Measurements from ENCODE around the gene MACROD2. TPM values are rescaled to one million over a fixed set of nuclear protein-coding genes. Genes with fewer than 3 reads are reported as not detected.

The MACROD2 gene
- polyA plus RNA-seq, 4 donors: 1.00 to 4.8 (median 1.4) TPM

DNA sequence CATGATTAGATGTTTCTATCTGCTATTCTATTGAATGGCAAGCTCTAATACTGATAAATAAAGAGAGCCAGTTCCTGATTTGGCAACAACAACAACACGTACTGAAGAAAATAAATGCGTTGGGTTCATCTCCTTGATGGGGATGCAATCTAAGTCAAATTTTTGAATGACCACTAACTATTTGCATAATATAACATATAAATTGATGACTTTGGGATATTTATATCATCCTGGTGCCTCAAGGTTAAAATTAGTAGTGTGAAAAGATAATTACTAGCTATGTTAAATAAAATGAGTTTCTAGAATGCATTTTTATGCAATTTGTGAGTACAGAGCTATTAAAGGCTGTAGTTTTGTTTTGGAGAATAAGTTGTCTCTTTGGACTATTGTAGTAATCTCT lies 1681.5 kb downstream of the MACROD2 start:
- no peaks in the 10 kb centered on the region for H3K27me3 ChIP-seq (ENCODE audit: control insufficient read depth in 3 of 3, insufficient read depth in 3 of 3, low read length in 3 of 3)
- H3K9me3 ChIP-seq (ENCODE audit: control insufficient read depth in 2 of 2, insufficient read depth in 1 of 2, low read depth in 1 of 2, low read length in 1 of 2): no peaks in the 10 kb centered on the region
- H3K27ac ChIP-seq (ENCODE audit: low read depth in 1 of 3, low read length in 2 of 3): no peak overlapping the region
- WGBS, 3 donors: 81 to 90% (median 85%) methylated on average over 2 of the region's 2 CpGs
- DNase-seq (no peak), FAIRE-seq (no peak)
- no peaks in the 10 kb centered on the region for H3K4me1 ChIP-seq (ENCODE audit: control insufficient read depth in 3 of 3, insufficient read depth in 2 of 3, low read depth in 1 of 3, low read length in 2 of 3)
- H3K4me3 ChIP-seq (ENCODE audit: low read depth in 1 of 3, low read length in 3 of 3): no peak overlapping the region
- no peaks in the 10 kb centered on the region for H3K36me3 ChIP-seq (ENCODE audit: control insufficient read depth in 3 of 3, insufficient read depth in 2 of 3, low read depth in 1 of 3, low read length in 3 of 3)

DNA sequence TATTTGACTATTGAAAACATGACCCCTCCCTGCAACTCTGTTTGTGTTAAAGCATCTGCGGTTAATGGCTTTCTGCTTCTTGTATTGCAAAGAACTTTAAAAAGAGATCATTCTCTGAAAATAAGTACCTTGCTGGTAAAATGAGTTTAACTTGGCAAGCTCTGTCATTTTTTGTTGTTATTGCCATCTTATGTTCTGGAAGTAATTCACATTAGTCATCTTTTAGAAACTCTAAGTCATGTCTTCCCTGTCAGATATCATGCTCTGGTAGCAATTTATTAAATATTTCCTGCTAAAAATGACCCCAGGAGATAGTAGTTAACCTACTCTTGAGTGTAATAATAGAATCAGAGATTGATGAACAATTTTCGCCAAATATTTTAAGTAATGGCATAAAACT lies 1687.4 kb downstream of the MACROD2 start:
- no peaks in the 10 kb centered on the region for H3K4me1 ChIP-seq (ENCODE audit: control insufficient read depth in 3 of 3, insufficient read depth in 2 of 3, low read depth in 1 of 3, low read length in 2 of 3)
- no peak for DNase-seq
- H3K27ac ChIP-seq (ENCODE audit: low read depth in 1 of 3, low read length in 2 of 3): no peak overlapping the region
- H3K4me3 ChIP-seq (ENCODE audit: low read depth in 1 of 3, low read length in 3 of 3): no peak overlapping the region
- H3K9me3 ChIP-seq (ENCODE audit: control insufficient read depth in 2 of 2, insufficient read depth in 1 of 2, low read depth in 1 of 2, low read length in 1 of 2): peaks cover 0 to 1% of the 10 kb centered on the region in 2 donors
- no peaks in the 10 kb centered on the region for H3K27me3 ChIP-seq (ENCODE audit: control insufficient read depth in 3 of 3, insufficient read depth in 3 of 3, low read length in 3 of 3)
- WGBS, 3 donors: 82 to 92% (median 91%) methylated on average over 2 of the region's 2 CpGs
- H3K36me3 ChIP-seq (ENCODE audit: control insufficient read depth in 3 of 3, insufficient read depth in 2 of 3, low read depth in 1 of 3, low read length in 3 of 3): no peaks in the 10 kb centered on the region
- no peak for FAIRE-seq

DNA sequence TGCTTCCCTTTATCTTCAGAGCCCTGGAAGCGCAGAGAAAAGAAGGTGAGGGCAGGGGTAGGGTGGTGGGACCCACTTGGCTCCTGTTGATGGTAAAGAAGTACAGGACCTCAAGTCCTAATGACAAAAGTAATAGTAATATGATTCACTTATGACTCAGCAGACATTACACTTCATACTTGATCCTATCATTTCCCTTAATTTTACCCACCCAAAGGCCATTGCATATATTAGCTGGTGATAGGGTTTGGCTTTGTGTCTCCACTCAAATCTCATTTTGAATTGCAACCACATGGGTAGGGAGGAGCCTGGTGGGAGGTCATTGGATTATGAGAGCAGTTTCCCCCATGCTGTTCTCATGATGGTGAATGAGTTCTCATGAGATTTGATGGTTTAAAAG lies 1697.3 kb downstream of the MACROD2 start:
- H3K4me3 ChIP-seq (ENCODE audit: low read depth in 1 of 3, low read length in 3 of 3): no peak overlapping the region
- H3K9me3 ChIP-seq (ENCODE audit: control insufficient read depth in 2 of 2, insufficient read depth in 1 of 2, low read depth in 1 of 2, low read length in 1 of 2): no peaks in the 10 kb centered on the region
- no peaks in the 10 kb centered on the region for H3K36me3 ChIP-seq (ENCODE audit: control insufficient read depth in 3 of 3, insufficient read depth in 2 of 3, low read depth in 1 of 3, low read length in 3 of 3)
- no peaks in the 10 kb centered on the region for H3K4me1 ChIP-seq (ENCODE audit: control insufficient read depth in 3 of 3, insufficient read depth in 2 of 3, low read depth in 1 of 3, low read length in 2 of 3)
- DNase-seq: no peak
- WGBS, 3 donors: 64 to 100% (median 88%) methylated on average over 1 of the region's 1 CpG
- no peak for FAIRE-seq
- no peak overlapping the region for H3K27ac ChIP-seq (ENCODE audit: low read depth in 1 of 3, low read length in 2 of 3)
- no peaks in the 10 kb centered on the region for H3K27me3 ChIP-seq (ENCODE audit: control insufficient read depth in 3 of 3, insufficient read depth in 3 of 3, low read length in 3 of 3)

DNA sequence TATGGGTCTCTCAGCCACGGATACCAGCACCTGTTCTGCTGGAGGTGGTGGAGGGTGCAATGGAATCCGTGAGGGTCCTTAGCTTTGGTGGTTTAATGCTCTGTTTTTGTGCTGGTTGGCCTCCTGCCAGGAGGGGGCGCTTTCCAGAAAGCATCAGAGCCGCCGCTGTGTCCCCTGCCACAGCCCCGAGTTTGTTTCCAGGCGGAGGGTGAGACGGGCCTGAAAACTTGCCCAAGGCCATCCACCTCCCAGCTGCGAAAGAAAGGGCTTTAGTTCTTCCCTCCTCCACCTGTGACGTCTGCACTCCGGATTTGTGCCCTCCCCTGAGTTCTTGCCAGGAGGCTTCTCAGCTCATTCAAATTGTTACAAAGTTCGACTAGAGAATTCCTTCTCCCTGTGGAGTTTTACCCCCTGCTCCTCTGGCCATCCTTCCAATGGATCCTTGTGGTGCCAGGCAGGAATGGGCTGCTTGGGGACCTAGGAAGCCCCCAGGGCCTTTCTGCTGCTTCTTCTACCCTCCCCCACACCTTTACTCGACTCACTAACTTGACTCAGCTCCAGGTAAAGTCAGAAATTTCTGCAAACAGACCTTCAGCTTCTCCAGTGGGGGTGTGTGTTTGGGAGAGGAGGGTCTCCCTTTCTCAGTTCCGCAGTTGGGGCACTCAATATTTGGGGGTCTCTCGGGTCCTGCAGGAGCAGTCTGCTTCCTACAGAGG lies 1704.3 kb downstream of the MACROD2 start:
- WGBS, 3 donors: 82 to 88% (median 86%) methylated on average over 15 of the region's 15 CpGs
- FAIRE-seq: no peak

DNA sequence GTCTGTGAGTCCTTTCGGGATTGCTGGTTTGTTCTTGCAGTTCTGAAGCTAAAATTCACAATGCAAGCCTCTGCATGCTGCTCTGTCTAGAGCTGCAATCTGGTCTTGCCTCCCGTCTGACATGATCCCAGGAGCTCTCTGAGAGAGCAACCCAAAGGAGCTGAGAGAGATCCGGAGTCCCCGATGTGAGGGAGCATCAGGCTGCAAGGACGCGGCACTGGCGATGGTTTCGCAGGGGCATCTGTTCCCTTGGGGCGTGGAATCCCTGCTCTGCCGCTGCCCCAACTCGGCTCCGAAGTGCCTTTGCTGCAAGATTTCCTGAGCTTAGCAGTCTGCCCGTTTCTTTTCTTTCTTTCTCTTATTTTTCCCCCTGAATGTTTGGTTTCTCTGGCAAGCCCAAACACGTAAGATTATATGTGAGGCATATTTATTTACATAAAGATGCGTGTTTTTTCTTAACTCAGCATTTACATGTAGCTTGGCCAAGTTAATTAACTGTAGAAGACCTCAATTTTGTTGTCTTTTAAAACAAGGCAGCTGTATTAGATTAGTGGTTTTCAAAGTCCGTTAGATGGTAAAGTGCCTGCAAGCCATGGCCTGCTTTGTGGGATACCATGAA lies 1704.9 kb downstream of the MACROD2 start:
- Histone ChIP-seq H3K9me3 (ENCODE audit: control insufficient read depth in 2 of 2, insufficient read depth in 1 of 2, low read depth in 1 of 2, low read length in 1 of 2) (no peaks in the 10 kb centered on the region), H3K36me3 (ENCODE audit: control insufficient read depth in 3 of 3, insufficient read depth in 2 of 3, low read depth in 1 of 3, low read length in 3 of 3) (no peaks in the 10 kb centered on the region), H3K4me3 (ENCODE audit: low read depth in 1 of 3, low read length in 3 of 3) (no peak overlapping the region), H3K27me3 (ENCODE audit: control insufficient read depth in 3 of 3, insufficient read depth in 3 of 3, low read length in 3 of 3) (no peaks in the 10 kb centered on the region), H3K4me1 (ENCODE audit: control insufficient read depth in 3 of 3, insufficient read depth in 2 of 3, low read depth in 1 of 3, low read length in 2 of 3) (no peaks in the 10 kb centered on the region), H3K27ac (ENCODE audit: low read depth in 1 of 3, low read length in 2 of 3) (no peak overlapping the region)
- no peak for FAIRE-seq
- DNase-seq: no peak
- 70 to 87% (median 85%) methylated on average over 16 of the region's 16 CpGs for WGBS, 3 donors

More for the DNA sequence above, 1704.3 kb downstream of the MACROD2 start:
- Histone ChIP-seq H3K4me1 (ENCODE audit: control insufficient read depth in 3 of 3, insufficient read depth in 2 of 3, low read depth in 1 of 3, low read length in 2 of 3) (no peaks in the 10 kb centered on the region), H3K36me3 (ENCODE audit: control insufficient read depth in 3 of 3, insufficient read depth in 2 of 3, low read depth in 1 of 3, low read length in 3 of 3) (no peaks in the 10 kb centered on the region), H3K27me3 (ENCODE audit: control insufficient read depth in 3 of 3, insufficient read depth in 3 of 3, low read length in 3 of 3) (no peaks in the 10 kb centered on the region), H3K4me3 (ENCODE audit: low read depth in 1 of 3, low read length in 3 of 3) (no peak overlapping the region), H3K9me3 (ENCODE audit: control insufficient read depth in 2 of 2, insufficient read depth in 1 of 2, low read depth in 1 of 2, low read length in 1 of 2) (no peaks in the 10 kb centered on the region), H3K27ac (ENCODE audit: low read depth in 1 of 3, low read length in 2 of 3) (no peak overlapping the region)
- DNase-seq: no peak

DNA sequence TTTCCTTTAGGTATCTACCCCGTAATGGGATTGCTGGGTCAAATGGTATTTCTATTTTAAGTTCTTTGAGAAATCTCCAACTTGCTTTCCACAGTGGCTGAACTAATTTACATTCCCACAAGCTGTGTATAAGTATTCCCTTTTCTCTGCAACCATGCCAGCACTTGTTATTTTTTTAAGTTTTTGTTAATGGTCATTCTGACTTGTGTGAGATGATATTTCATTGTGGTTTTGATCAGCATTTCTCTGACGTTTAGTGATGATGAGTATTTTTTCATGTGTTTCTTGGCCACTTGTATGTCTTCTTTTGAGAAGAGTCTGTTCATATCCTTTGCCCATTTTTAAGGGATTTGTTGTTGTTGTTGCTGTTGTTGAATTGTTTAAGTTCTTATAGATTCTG lies 1706.8 kb downstream of the MACROD2 start:
- no peak for FAIRE-seq
- Histone ChIP-seq H3K4me1 (ENCODE audit: control insufficient read depth in 3 of 3, insufficient read depth in 2 of 3, low read depth in 1 of 3, low read length in 2 of 3) (no peaks in the 10 kb centered on the region), H3K27me3 (ENCODE audit: control insufficient read depth in 3 of 3, insufficient read depth in 3 of 3, low read length in 3 of 3) (no peaks in the 10 kb centered on the region), H3K9me3 (ENCODE audit: control insufficient read depth in 2 of 2, insufficient read depth in 1 of 2, low read depth in 1 of 2, low read length in 1 of 2) (no peaks in the 10 kb centered on the region), H3K4me3 (ENCODE audit: low read depth in 1 of 3, low read length in 3 of 3) (no peak overlapping the region), H3K27ac (ENCODE audit: low read depth in 1 of 3, low read length in 2 of 3) (no peak overlapping the region), H3K36me3 (ENCODE audit: control insufficient read depth in 3 of 3, insufficient read depth in 2 of 3, low read depth in 1 of 3, low read length in 3 of 3) (no peaks in the 10 kb centered on the region)
- 68 to 81% (median 80%) methylated on average over 2 of the region's 2 CpGs for WGBS, 3 donors
- DNase-seq: no peak

DNA sequence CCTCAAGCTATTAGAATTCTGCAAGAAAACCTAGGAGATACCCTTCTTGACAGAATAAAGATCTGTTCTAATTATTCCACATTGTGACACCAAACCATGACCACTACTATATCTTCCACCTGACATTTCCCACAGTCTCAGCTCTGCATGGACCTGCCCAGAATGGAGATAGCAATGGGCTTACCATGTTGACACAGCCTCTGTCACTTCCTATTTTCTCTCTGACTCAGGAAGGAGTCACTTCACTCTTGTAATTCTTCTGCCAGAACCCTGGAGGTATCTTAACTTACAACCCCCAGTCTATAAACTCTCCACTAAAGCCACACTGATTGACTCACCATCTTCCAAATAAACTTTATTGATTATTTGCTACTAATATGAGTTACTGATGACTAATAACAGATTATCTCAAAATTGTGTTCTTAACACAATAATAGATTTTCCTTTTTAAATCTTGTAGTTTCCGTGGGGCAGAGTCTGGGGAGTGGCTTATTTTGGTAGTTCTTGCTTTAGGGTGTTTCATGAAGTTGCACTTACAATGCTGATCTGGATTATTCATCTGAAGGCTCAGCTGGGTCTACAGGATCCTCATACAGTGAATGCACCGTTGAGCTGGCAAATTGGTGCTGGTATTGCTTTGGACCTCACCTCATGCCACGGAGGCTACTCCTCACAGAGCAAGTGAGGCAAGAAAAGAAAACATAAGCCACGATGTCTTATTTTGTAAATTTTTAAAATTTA lies 1708.0 kb downstream of the MACROD2 start:
- WGBS, 3 donors: 70 to 87% (median 71%) methylated on average over 4 of the region's 4 CpGs
- FAIRE-seq (no peak), DNase-seq (no peak)
- Histone ChIP-seq H3K4me1 (ENCODE audit: control insufficient read depth in 3 of 3, insufficient read depth in 2 of 3, low read depth in 1 of 3, low read length in 2 of 3) (no peaks in the 10 kb centered on the region), H3K9me3 (ENCODE audit: control insufficient read depth in 2 of 2, insufficient read depth in 1 of 2, low read depth in 1 of 2, low read length in 1 of 2) (no peaks in the 10 kb centered on the region), H3K27ac (ENCODE audit: low read depth in 1 of 3, low read length in 2 of 3) (no peak overlapping the region), H3K27me3 (ENCODE audit: control insufficient read depth in 3 of 3, insufficient read depth in 3 of 3, low read length in 3 of 3) (no peaks in the 10 kb centered on the region), H3K4me3 (ENCODE audit: low read depth in 1 of 3, low read length in 3 of 3) (no peak overlapping the region), H3K36me3 (ENCODE audit: control insufficient read depth in 3 of 3, insufficient read depth in 2 of 3, low read depth in 1 of 3, low read length in 3 of 3) (no peaks in the 10 kb centered on the region)

DNA sequence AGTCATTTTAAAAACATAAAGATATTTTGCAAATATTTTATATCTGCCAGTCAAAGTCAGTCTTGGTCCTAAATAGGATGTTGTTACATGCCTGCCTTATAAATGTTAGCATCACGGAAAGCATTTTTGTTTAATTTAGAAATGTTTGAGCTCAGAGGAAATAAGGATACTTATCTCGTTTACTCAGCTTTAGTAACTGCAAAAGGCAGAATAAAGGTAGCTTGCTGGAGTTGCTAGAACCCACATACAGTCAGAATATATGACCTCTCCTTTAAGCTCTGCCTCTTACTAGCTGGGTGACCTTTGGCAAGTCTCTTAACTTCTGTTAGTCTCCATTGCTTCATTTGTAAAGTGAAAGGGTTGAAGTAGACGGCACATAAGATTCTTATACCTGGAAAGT lies 1710.7 kb downstream of the MACROD2 start:
- WGBS, 3 donors: 58 to 66% (median 58%) methylated on average over 3 of the region's 3 CpGs
- H3K27ac ChIP-seq (ENCODE audit: low read depth in 1 of 3, low read length in 2 of 3): no peak overlapping the region
- no peak overlapping the region for H3K4me3 ChIP-seq (ENCODE audit: low read depth in 1 of 3, low read length in 3 of 3)
- no peaks in the 10 kb centered on the region for H3K36me3 ChIP-seq (ENCODE audit: control insufficient read depth in 3 of 3, insufficient read depth in 2 of 3, low read depth in 1 of 3, low read length in 3 of 3)
- DNase-seq (no peak), FAIRE-seq (no peak)
- H3K4me1 ChIP-seq (ENCODE audit: control insufficient read depth in 3 of 3, insufficient read depth in 2 of 3, low read depth in 1 of 3, low read length in 2 of 3): no peaks in the 10 kb centered on the region
- no peaks in the 10 kb centered on the region for H3K27me3 ChIP-seq (ENCODE audit: control insufficient read depth in 3 of 3, insufficient read depth in 3 of 3, low read length in 3 of 3)
- no peaks in the 10 kb centered on the region for H3K9me3 ChIP-seq (ENCODE audit: control insufficient read depth in 2 of 2, insufficient read depth in 1 of 2, low read depth in 1 of 2, low read length in 1 of 2)
